Astrocyte (in vitro differentiated cells and primary cell): Measurements from ENCODE around the gene HLA-DMB. TPM values are rescaled to one million over a fixed set of nuclear protein-coding genes. Genes with fewer than 3 reads are reported as not detected.
A peak's percentile ranks its signal among the peaks of the same experiment; 100 is the strongest.

Experiments
- DNase-seq: peaks from one replicate; pipeline ENCODE4 v3.0.0-alpha.2; 2010; ENCODE audit warnings: low read depth
- FAIRE-seq: peaks from 2 replicates; lab custom pipeline; 2011; peaks lifted over from hg19 to GRCh38; lab: Jason Lieb, UNC
- H2AFZ ChIP-seq: 2 replicates; pipeline ENCODE4 v1.6.0; 2012; ENCODE audit warnings: low read depth, low read length, inconsistent platforms
- H3K27ac ChIP-seq: 2 replicates; pipeline ENCODE4 v1.5.1; 2011; ENCODE audit warnings: low read depth, low read length, inconsistent platforms
- H3K27me3 ChIP-seq: 2 replicates; pipeline ENCODE4 v1.6.0; 2011; ENCODE audit warnings: low read length, inconsistent platforms; ENCODE audit not compliant: insufficient read depth
- H3K36me3 ChIP-seq: 2 replicates; pipeline ENCODE4 v1.5.1; 2011; ENCODE audit warnings: low read length, inconsistent platforms; ENCODE audit not compliant: insufficient read depth
- H3K4me1 ChIP-seq: 2 replicates; pipeline ENCODE4 v1.5.1; 2011; ENCODE audit warnings: low read length, inconsistent platforms; ENCODE audit not compliant: insufficient read depth
- H3K4me2 ChIP-seq: 2 replicates; pipeline ENCODE4 v1.6.0; 2012; ENCODE audit warnings: low read length, inconsistent platforms
- H3K4me3 ChIP-seq: 2 replicates; pipeline ENCODE4 v1.5.1; 2011; ENCODE audit warnings: low read depth, mild to moderate bottlenecking, low read length, inconsistent platforms; ENCODE audit not compliant: insufficient read depth
- H3K79me2 ChIP-seq: 2 replicates; pipeline ENCODE4 v1.6.0; 2012; ENCODE audit warnings: mild to moderate bottlenecking, low read length, inconsistent platforms; ENCODE audit not compliant: insufficient read depth
- H3K9ac ChIP-seq: 2 replicates; pipeline ENCODE4 v1.6.0; 2012; ENCODE audit warnings: mild to moderate bottlenecking, low read length, inconsistent platforms
- H3K9me3 ChIP-seq: 2 replicates; pipeline ENCODE4 v1.5.1; 2012; ENCODE audit warnings: low read depth, mild to moderate bottlenecking, low read length, inconsistent platforms; ENCODE audit not compliant: insufficient read depth
- H4K20me1 ChIP-seq: 2 replicates; pipeline ENCODE4 v1.6.0; 2012; ENCODE audit warnings: low read length, inconsistent platforms; ENCODE audit not compliant: insufficient read depth
- H3K27ac Mint-ChIP-seq: one replicate; pipeline ENCODE4 v1.8.0; 2021; ENCODE audit warnings: mild to moderate bottlenecking, mixed read lengths; ENCODE audit not compliant: unreplicated experiment
- H3K27me3 Mint-ChIP-seq: one replicate; pipeline ENCODE4 v1.8.0; 2021; ENCODE audit warnings: low read depth, mixed read lengths; ENCODE audit not compliant: unreplicated experiment
- H3K36me3 Mint-ChIP-seq: one replicate; pipeline ENCODE4 v1.8.0; 2021; ENCODE audit warnings: low read depth, mixed read lengths; ENCODE audit not compliant: unreplicated experiment
- H3K4me1 Mint-ChIP-seq: one replicate; pipeline ENCODE4 v1.8.0; 2021; ENCODE audit warnings: low read depth, mixed read lengths; ENCODE audit not compliant: unreplicated experiment
- H3K4me3 Mint-ChIP-seq: one replicate; pipeline ENCODE4 v1.8.0; 2021; ENCODE audit warnings: mild to moderate bottlenecking, moderate library complexity, mixed read lengths; ENCODE audit not compliant: unreplicated experiment
- H3K9me3 Mint-ChIP-seq: one replicate; pipeline ENCODE4 v1.8.0; 2021; ENCODE audit warnings: mild to moderate bottlenecking, mixed read lengths; ENCODE audit not compliant: unreplicated experiment
- CTCF ChIP-seq: IDR thresholded peaks from 2 replicates; pipeline ENCODE4 v1.5.1; 2011; ENCODE audit warnings: low read depth, mild to moderate bottlenecking, inconsistent platforms, low read length, moderate library complexity; ENCODE audit not compliant: insufficient read depth
- EZH2 ChIP-seq: IDR thresholded peaks from 2 replicates; pipeline ENCODE4 v1.6.1; 2012; ENCODE audit warnings: mild to moderate bottlenecking, low read length, inconsistent platforms; ENCODE audit not compliant: insufficient read depth
- total RNA-seq: library from RNA; stranded (reverse); gene quantifications from 2 replicates; pipeline ENCODE4 v1.2.1, GENCODE V29; 2021

HLA-DMB gene
- total RNA-seq, 1 donor from 2014 or later = 0.11 TPM

GRCh38 chr6:32912951-32913350 lies 27.9 kb downstream of the HLA-DMB start:
- Histone ChIP-seq H3K36me3 (no peaks in the 10 kb centered on the region), H3K4me3 (no peak overlapping the region), H4K20me1 (no peaks in the 10 kb centered on the region), H3K27ac (no peak overlapping the region), H3K79me2 (no peaks in the 10 kb centered on the region), H3K9me3 (no peaks in the 10 kb centered on the region), H3K9ac (no peak overlapping the region), H3K4me1 (no peaks in the 10 kb centered on the region), H2AFZ (no peak overlapping the region), H3K27me3 (peaks cover 9% of the 10 kb centered on the region), H3K4me2 (no peak overlapping the region)
- TF ChIP-seq CTCF = no peak
- Mint-ChIP-seq H3K9me3 (no peaks in the 10 kb centered on the region), H3K4me3 (no peak overlapping the region), H3K27ac (no peak overlapping the region), H3K27me3 (peaks cover 25% of the 10 kb centered on the region), H3K4me1 (no peaks in the 10 kb centered on the region), H3K36me3 (no peaks in the 10 kb centered on the region)
- FAIRE-seq (no peak), DNase-seq (no peak)

GRCh38 chr6:32908897-32909296 lies 31.9 kb downstream of the HLA-DMB start:
- H3K27me3 Mint-ChIP-seq = peaks cover 17% of the 10 kb centered on the region
- Histone ChIP-seq H2AFZ (no peak overlapping the region), H3K9ac (no peak overlapping the region), H3K4me3 (no peak overlapping the region), H3K9me3 (no peaks in the 10 kb centered on the region), H3K79me2 (no peaks in the 10 kb centered on the region), H3K36me3 (no peaks in the 10 kb centered on the region), H4K20me1 (no peaks in the 10 kb centered on the region), H3K27ac (no peak overlapping the region), H3K27me3 (peaks cover 3% of the 10 kb centered on the region), H3K4me2 (no peak overlapping the region), H3K4me1 (no peaks in the 10 kb centered on the region)
- H3K4me1 Mint-ChIP-seq = peaks cover 7% of the 10 kb centered on the region
- DNase-seq (no peak), FAIRE-seq (no peak)
- no peaks in the 10 kb centered on the region for H3K9me3 Mint-ChIP-seq
- TF ChIP-seq CTCF (no peak), EZH2 (no peak)
- H3K4me3 Mint-ChIP-seq = no peak overlapping the region
- no peak overlapping the region for H3K27ac Mint-ChIP-seq
- no peaks in the 10 kb centered on the region for H3K36me3 Mint-ChIP-seq

- TF ChIP-seq EZH2 (no peak), CTCF (no peak)
- Mint-ChIP-seq H3K4me3 (no peak overlapping the region), H3K9me3 (no peaks in the 10 kb centered on the region), H3K36me3 (no peaks in the 10 kb centered on the region), H3K27me3 (peaks cover 5% of the 10 kb centered on the region), H3K4me1 (peaks cover 7% of the 10 kb centered on the region), H3K27ac (peak overlapping the region; percentile 72)
- Histone ChIP-seq H3K79me2 (no peaks in the 10 kb centered on the region), H3K4me2 (peak overlapping the region; percentile 6), H3K9me3 (no peaks in the 10 kb centered on the region), H3K4me1 (no peaks in the 10 kb centered on the region), H3K27me3 (no peaks in the 10 kb centered on the region), H3K36me3 (no peaks in the 10 kb centered on the region), H4K20me1 (no peaks in the 10 kb centered on the region), H3K27ac (no peak overlapping the region), H3K4me3 (no peak overlapping the region), H2AFZ (no peak overlapping the region), H3K9ac (no peak overlapping the region)
- FAIRE-seq (peak; percentile 23), DNase-seq (peak; percentile 66)
Measured at GRCh38 chr6:32906539-32906938, 34.3 kb downstream of the HLA-DMB start.
